Measurements from ENCODE around the gene C4orf36. TPM values are rescaled to one million over a fixed set of nuclear protein-coding genes. Genes with fewer than 3 reads are reported as not detected.
A peak's percentile ranks its signal among the peaks of the same experiment; 100 is the strongest.

The C4orf36 gene
- total RNA-seq, result 0.38 and 0.39 TPM in 2 replicates

GRCh38 chr4:86891762-86892635 is at the start of gene C4orf36:
Gene C4orf36, minus strand, starts transcription at chr4:86892422. Its CDS starts 902 bp downstream, at chr4:86891520.
- DNase-seq (ENCODE audit: low read depth in 2 of 2), result peak in 1 of 2 donors; percentile 25

GRCh38 chr4:86940920-86941460 is 48.8 kb upstream of the C4orf36 start:
- DNase-seq (ENCODE audit: low read depth in 2 of 2), result no peak

- DNase-seq (ENCODE audit: low read depth in 2 of 2), result peak in 1 of 2 donors; percentile 60
These were observed 47.7 kb upstream of the C4orf36 start for GRCh38 chr4:86939729-86940575.

GRCh38 chr4:86938771-86939520 is 46.7 kb upstream of the C4orf36 start:
- peak in 1 of 2 donors; percentile 79 for DNase-seq (ENCODE audit: low read depth in 2 of 2)

- DNase-seq (ENCODE audit: low read depth in 2 of 2), result peak; percentile 55 to 78
These were observed 43.9 kb upstream of the C4orf36 start for GRCh38 chr4:86935853-86936733.

- no peak for DNase-seq (ENCODE audit: low read depth in 2 of 2)
These were observed 43.3 kb upstream of the C4orf36 start for GRCh38 chr4:86935566-86935852.

GRCh38 chr4:86934771-86935565 is 42.7 kb upstream of the C4orf36 start, which contains the start of gene AFF1:
Gene AFF1, plus strand, starts transcription at chr4:86935011. Its CDS starts 13,523 bp downstream, at chr4:86948534.
- DNase-seq (ENCODE audit: low read depth in 2 of 2), result peak; percentile 75 to 93

GRCh38 chr4:86934147-86934770 is 42.0 kb upstream of the C4orf36 start:
- peak in 1 of 2 donors; percentile 33 for DNase-seq (ENCODE audit: low read depth in 2 of 2)

- no peak for DNase-seq (ENCODE audit: low read depth in 2 of 2)
These were observed 36.4 kb upstream of the C4orf36 start for GRCh38 chr4:86928400-86929255.

GRCh38 chr4:86927843-86928395 is 35.7 kb upstream of the C4orf36 start:
- DNase-seq (ENCODE audit: low read depth in 2 of 2), result peak; percentile 77 to 95

GRCh38 chr4:86926435-86927086 is 34.3 kb upstream of the C4orf36 start:
- DNase-seq (ENCODE audit: low read depth in 2 of 2), result no peak

GRCh38 chr4:86924811-86925210 is 32.6 kb upstream of the C4orf36 start:
- DNase-seq (ENCODE audit: low read depth in 2 of 2), result peak; percentile 82 to 88

- DNase-seq (ENCODE audit: low read depth in 2 of 2), result no peak
These were observed 29.5 kb upstream of the C4orf36 start for GRCh38 chr4:86921608-86922252.

GRCh38 chr4:86919561-86920223 is 27.5 kb upstream of the C4orf36 start:
- no peak for DNase-seq (ENCODE audit: low read depth in 2 of 2)

- DNase-seq (ENCODE audit: low read depth in 2 of 2), result no peak
These were observed 26.4 kb upstream of the C4orf36 start for GRCh38 chr4:86918539-86919072.
